MCF 10A (cell line): ENCODE measurements around the gene BRICD5. TPM values are rescaled to one million over a fixed set of nuclear protein-coding genes. Genes with fewer than 3 reads are reported as not detected.

ENCODE experiments used
- BruUV-seq: library from RNA; stranded (reverse); fragments of 400-500 nt; replicated peaks from 2 replicates; lab custom pipeline; 2021; lab: Mats Ljungman, UMichigan
- CTCF ChIA-PET: fragments of 300-600 bp; sonication (Branson Sonifier 250); formaldehyde crosslinking; extraction: SDS; loops from one replicate; lab custom pipeline; 2021; ENCODE audit warnings: antibody characterized with exemption, inconsistent platforms; lab: Yijun Ruan, JAX
- POLR2A ChIA-PET: fragments of 300-600, 350-650 bp; sonication (Branson Sonifier 250); formaldehyde crosslinking; extraction: SDS; loops from one replicate; lab custom pipeline; 2020; ENCODE audit warnings: antibody characterized with exemption, inconsistent platforms; lab: Yijun Ruan, JAX
- DNase-seq: peaks from one replicate; pipeline ENCODE4 v3.0.0-alpha.2; 2018; ENCODE audit not compliant: unreplicated experiment
- H3K27ac Mint-ChIP-seq: one replicate; pipeline ENCODE4 v1.8.0; 2022; ENCODE audit warnings: mild to moderate bottlenecking, low read depth, mixed read lengths; ENCODE audit not compliant: unreplicated experiment
- H3K27me3 Mint-ChIP-seq: one replicate; pipeline ENCODE4 v1.8.0; 2022; ENCODE audit warnings: mixed read lengths; ENCODE audit not compliant: insufficient read depth, unreplicated experiment
- H3K36me3 Mint-ChIP-seq: one replicate; pipeline ENCODE4 v1.8.0; 2022; ENCODE audit warnings: mild to moderate bottlenecking, moderate library complexity, mixed read lengths; ENCODE audit not compliant: insufficient read depth, unreplicated experiment
- H3K4me1 Mint-ChIP-seq: one replicate; pipeline ENCODE4 v1.8.0; 2022; ENCODE audit warnings: mixed read lengths; ENCODE audit not compliant: insufficient read depth, unreplicated experiment
- H3K4me3 Mint-ChIP-seq: one replicate; pipeline ENCODE4 v1.8.0; 2022; ENCODE audit warnings: mild to moderate bottlenecking, moderate library complexity, mixed read lengths; ENCODE audit not compliant: unreplicated experiment
- H3K9me3 Mint-ChIP-seq: one replicate; pipeline ENCODE4 v1.8.0; 2022; ENCODE audit warnings: mixed read lengths; ENCODE audit not compliant: unreplicated experiment
- CTCF ChIP-seq: fragments of 200-600 bp; IDR thresholded peaks from one replicate; pipeline ENCODE4 v1.8.0; 2022; ENCODE audit warnings: antibody characterized with exemption, mild to moderate bottlenecking; ENCODE audit not compliant: unreplicated experiment
- intact Hi-C: fragments of 100-400 bp; cut with micrococcal nuclease; formaldehyde crosslinking; loops from 2 replicates; pipeline ENCODE4 v1.14.1; 2022
- total RNA-seq: library from RNA; stranded (reverse); gene quantifications from 2 replicates; pipeline ENCODE4 v1.2.3, GENCODE V29; 2022

BRICD5 gene
- total RNA-seq, 1 experiment from 2014 or later, result 4.6 TPM

- Mint-ChIP-seq H3K9me3 (no peaks in the 10 kb centered on the region), H3K27me3 (no peaks in the 10 kb centered on the region), H3K36me3 (peaks cover 54% of the 10 kb centered on the region), H3K27ac (no peak overlapping the region), H3K4me3 (no peak overlapping the region), H3K4me1 (peaks cover 5% of the 10 kb centered on the region)
- ChIA-PET POLR2A (interaction anchor here (0.8 kb wide), 1 partner anchor 33 kb away, joined by 3 read pairs; no protein-coding TSS in a partner anchor), CTCF (no interaction called here)
- no TSS peak for BruUV-seq
- TF ChIP-seq CTCF, result no peak
- intact Hi-C loops, result no loop called here
- DNase-seq, result no peak
These were observed 34.5 kb upstream of the BRICD5 start for GRCh38 chr16:2244926-2245795.

- Mint-ChIP-seq H3K27me3 (no peaks in the 10 kb centered on the region), H3K36me3 (peaks cover 58% of the 10 kb centered on the region), H3K4me1 (peaks cover 5% of the 10 kb centered on the region), H3K27ac (no peak overlapping the region), H3K9me3 (no peaks in the 10 kb centered on the region), H3K4me3 (no peak overlapping the region)
- ChIA-PET POLR2A (interaction anchor here (0.8 kb wide), 1 partner anchor 32 kb away, joined by 3 read pairs; no protein-coding TSS in a partner anchor), CTCF (no interaction called here)
- DNase-seq, result no peak
- no TSS peak for BruUV-seq
- TF ChIP-seq CTCF, result no peak
- intact Hi-C loops, result no loop called here
These were observed 33.6 kb upstream of the BRICD5 start for GRCh38 chr16:2244301-2244700.

GRCh38 chr16:2243781-2244180, 33.1 kb upstream of the BRICD5 start:
- H3K36me3 Mint-ChIP-seq, result peaks cover 61% of the 10 kb centered on the region
- BruUV-seq, result no TSS peak

More at GRCh38 chr16:2243781-2244180, 33.1 kb upstream of the BRICD5 start:
- Mint-ChIP-seq H3K27ac (no peak overlapping the region), H3K4me1 (peaks cover 5% of the 10 kb centered on the region), H3K4me3 (no peak overlapping the region), H3K27me3 (no peaks in the 10 kb centered on the region), H3K9me3 (no peaks in the 10 kb centered on the region)
- no peak for DNase-seq
- TF ChIP-seq CTCF, result no peak
- ChIA-PET CTCF (no interaction called here), POLR2A (no interaction called here)
- intact Hi-C loops, result no loop called here
